Spleen (tissue), 7 donors: ENCODE results near the gene CCDC89.

Experiments used
- POLR2AphosphoS5 ChIP-seq, 3 donors: sonication (generic); formaldehyde crosslinking; IDR thresholded peaks; one replicate each; pipeline ENCODE4 v1.5.1; 2017; ENCODE audit warnings: antibody characterized with exemption in 3 of 3
- TF ChIP-seq, protein P1 (sequence below), 11 experiments: fragments of 200-600 bp in 7 of 11; fragments of 450-650 bp in 4 of 11; sonication (generic) in 4 of 11; IDR thresholded peaks in 8 of 11; conservative IDR thresholded peaks in 3 of 11; 1 replicate in 7 of 11; 2 replicates in 4 of 11; pipeline versions ENCODE4 v1.4.0 to v1.8.0; 2016 to 2021; ENCODE audit warnings: antibody characterized with exemption in 11 of 11, inconsistent platforms in 4 of 11, mild to moderate bottlenecking in 1 of 11
- donor health status: DM: no; HTN: no; CAD: no; lungs with moderate emphysema.
- donor health status: DM: no; HTN: no; CAD: no.
- donor health status: DM: no; HTN: no; CAD: no.

DNA sequence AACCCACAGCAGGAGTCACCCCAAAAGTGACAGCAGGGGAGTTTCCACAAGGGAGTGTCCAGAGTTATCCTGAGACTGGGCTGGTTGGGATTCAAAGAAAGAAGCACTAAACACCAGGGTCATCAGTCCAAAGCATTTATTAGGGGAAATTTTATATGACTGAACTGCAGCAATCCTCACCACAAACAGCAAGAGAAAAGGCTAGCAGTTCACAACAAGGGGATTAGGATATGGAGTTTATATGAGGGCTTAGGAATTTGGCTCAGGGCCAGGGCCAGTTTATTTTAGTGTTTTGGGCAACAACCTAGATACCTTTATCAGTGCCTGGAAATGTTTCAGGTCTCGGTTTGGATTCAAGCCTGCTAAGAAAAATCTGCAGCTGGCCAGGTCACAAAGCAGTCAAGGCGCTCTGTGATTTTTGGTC lies 42.8 kb downstream of the CCDC89 start:
- no peak for TF ChIP-seq POLR2AphosphoS5 (IDR thresholded peaks at IDR 0.05)
- TF ChIP-seq, protein P1, sequence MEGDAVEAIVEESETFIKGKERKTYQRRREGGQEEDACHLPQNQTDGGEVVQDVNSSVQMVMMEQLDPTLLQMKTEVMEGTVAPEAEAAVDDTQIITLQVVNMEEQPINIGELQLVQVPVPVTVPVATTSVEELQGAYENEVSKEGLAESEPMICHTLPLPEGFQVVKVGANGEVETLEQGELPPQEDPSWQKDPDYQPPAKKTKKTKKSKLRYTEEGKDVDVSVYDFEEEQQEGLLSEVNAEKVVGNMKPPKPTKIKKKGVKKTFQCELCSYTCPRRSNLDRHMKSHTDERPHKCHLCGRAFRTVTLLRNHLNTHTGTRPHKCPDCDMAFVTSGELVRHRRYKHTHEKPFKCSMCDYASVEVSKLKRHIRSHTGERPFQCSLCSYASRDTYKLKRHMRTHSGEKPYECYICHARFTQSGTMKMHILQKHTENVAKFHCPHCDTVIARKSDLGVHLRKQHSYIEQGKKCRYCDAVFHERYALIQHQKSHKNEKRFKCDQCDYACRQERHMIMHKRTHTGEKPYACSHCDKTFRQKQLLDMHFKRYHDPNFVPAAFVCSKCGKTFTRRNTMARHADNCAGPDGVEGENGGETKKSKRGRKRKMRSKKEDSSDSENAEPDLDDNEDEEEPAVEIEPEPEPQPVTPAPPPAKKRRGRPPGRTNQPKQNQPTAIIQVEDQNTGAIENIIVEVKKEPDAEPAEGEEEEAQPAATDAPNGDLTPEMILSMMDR (IDR thresholded peaks at IDR 0.05 in 8 of 11, conservative IDR thresholded peaks at IDR 0.05 in 3 of 11) = no peak
